OCI-LY3 (cell line): ENCODE results near the gene AQP12A.

Experiments used
- H2AFZ ChIP-seq: fragments of 200-600, 300-600 bp; shearing (Covaris generic); 2 replicates; pipeline ENCODE4 v1.6.0; 2014; ENCODE audit warnings: antibody characterized with exemption, low read depth, low read length
- H3K27ac ChIP-seq: fragments of 200-600, 300-600 bp; sonication (generic); 2 replicates; pipeline ENCODE4 v1.5.1; 2014; ENCODE audit warnings: mild to moderate bottlenecking, low read length, moderate library complexity, mixed read lengths
- H3K27me3 ChIP-seq: fragments of 200-600, 300-600 bp; sonication (generic); 2 replicates; pipeline ENCODE4 v1.6.1; 2014; ENCODE audit warnings: low read depth, low read length, mixed read lengths
- H3K36me3 ChIP-seq: fragments of 200-600, 300-600 bp; sonication (generic); replicated peaks from 2 replicates; pipeline ENCODE3; 2014; ENCODE audit warnings: low read depth, low read length, mixed read lengths
- H3K4me1 ChIP-seq: fragments of 300-600, 200-600 bp; sonication (generic); 2 replicates; pipeline ENCODE4 v1.6.1; 2014; ENCODE audit warnings: low read length, mixed read lengths
- H3K4me2 ChIP-seq: fragments of 200-600, 300-600 bp; sonication (generic); 2 replicates; pipeline ENCODE4 v1.6.1; 2014; ENCODE audit warnings: low read length, mixed read lengths
- H3K4me3 ChIP-seq: fragments of 300-600, 200-600 bp; sonication (generic); 2 replicates; pipeline ENCODE4 v1.5.1; 2014; ENCODE audit warnings: antibody characterized with exemption, mild to moderate bottlenecking, low read length, moderate library complexity
- H3K79me2 ChIP-seq: fragments of 300-600, 200-600 bp; shearing (Covaris generic); 2 replicates; pipeline ENCODE4 v1.6.1; 2014; ENCODE audit warnings: mild to moderate bottlenecking, low read length, mixed read lengths
- H3K9ac ChIP-seq: fragments of 300-600, 200-600 bp; shearing (Covaris generic); 2 replicates; pipeline ENCODE4 v1.6.0; 2014; ENCODE audit warnings: mild to moderate bottlenecking, low read length, moderate library complexity
- H3K9me3 ChIP-seq: fragments of 200-600, 300-600 bp; shearing (Covaris generic); 2 replicates; pipeline ENCODE4 v1.6.1; 2014; ENCODE audit warnings: low read length, mixed read lengths; ENCODE audit not compliant: insufficient read depth
- H4K20me1 ChIP-seq: fragments of 200-600, 300-600 bp; sonication (generic); 2 replicates; pipeline ENCODE4 v1.6.1; 2016; ENCODE audit warnings: low read length, mixed read lengths; ENCODE audit not compliant: insufficient read depth
- EZH2phosphoT487 ChIP-seq: fragments of 200-600 bp; shearing (Covaris generic); IDR thresholded peaks from 2 replicates; pipeline ENCODE4 v1.6.1; 2018; ENCODE audit warnings: antibody characterized with exemption, mixed run types, low read depth
- TF ChIP-seq, protein P1 (sequence below): fragments of 200-600, 300-600 bp; sonication (generic); IDR thresholded peaks from 2 replicates; pipeline ENCODE4 v1.5.1; 2014; ENCODE audit warnings: antibody characterized with exemption, low read length, low read depth

AQP12A gene

DNA sequence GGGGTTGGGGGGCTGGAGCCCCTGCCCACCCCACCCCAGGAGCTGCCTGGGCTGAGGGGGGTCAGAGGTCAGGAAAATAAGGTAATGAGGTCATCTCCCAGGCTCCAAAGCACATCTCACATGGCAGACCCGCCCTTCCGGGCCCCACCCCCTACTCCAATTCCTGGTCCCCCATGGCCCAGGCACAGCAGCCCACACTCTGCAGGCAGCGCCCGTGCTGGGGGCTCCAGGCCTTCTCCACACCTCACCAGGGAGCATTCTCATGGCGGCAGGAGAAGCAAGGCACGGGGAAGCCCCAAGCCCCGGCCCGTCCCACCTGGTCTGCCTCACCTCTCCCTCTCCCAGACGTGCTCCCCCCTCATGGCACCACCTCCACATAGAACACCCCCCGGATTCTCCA lies 43.8 kb downstream of the AQP12A start:
- H3K27ac ChIP-seq, result no peak overlapping the region
- no peaks in the 10 kb centered on the region for H3K4me1 ChIP-seq
- H3K4me2 ChIP-seq, result no peak overlapping the region
- no peak overlapping the region for H3K4me3 ChIP-seq
- no peaks in the 10 kb centered on the region for H3K9me3 ChIP-seq
- H3K79me2 ChIP-seq, result no peaks in the 10 kb centered on the region
- H3K9ac ChIP-seq, result no peak overlapping the region
- H3K27me3 ChIP-seq, result 0 out of 2 replicates have a peak, but pooled peaks cover 6% of the 10 kb centered on the region
- no peaks in the 10 kb centered on the region for H3K36me3 ChIP-seq
- no peak for TF ChIP-seq EZH2phosphoT487
- TF ChIP-seq, protein P1, sequence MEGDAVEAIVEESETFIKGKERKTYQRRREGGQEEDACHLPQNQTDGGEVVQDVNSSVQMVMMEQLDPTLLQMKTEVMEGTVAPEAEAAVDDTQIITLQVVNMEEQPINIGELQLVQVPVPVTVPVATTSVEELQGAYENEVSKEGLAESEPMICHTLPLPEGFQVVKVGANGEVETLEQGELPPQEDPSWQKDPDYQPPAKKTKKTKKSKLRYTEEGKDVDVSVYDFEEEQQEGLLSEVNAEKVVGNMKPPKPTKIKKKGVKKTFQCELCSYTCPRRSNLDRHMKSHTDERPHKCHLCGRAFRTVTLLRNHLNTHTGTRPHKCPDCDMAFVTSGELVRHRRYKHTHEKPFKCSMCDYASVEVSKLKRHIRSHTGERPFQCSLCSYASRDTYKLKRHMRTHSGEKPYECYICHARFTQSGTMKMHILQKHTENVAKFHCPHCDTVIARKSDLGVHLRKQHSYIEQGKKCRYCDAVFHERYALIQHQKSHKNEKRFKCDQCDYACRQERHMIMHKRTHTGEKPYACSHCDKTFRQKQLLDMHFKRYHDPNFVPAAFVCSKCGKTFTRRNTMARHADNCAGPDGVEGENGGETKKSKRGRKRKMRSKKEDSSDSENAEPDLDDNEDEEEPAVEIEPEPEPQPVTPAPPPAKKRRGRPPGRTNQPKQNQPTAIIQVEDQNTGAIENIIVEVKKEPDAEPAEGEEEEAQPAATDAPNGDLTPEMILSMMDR, result no peak
- H2AFZ ChIP-seq, result no peak overlapping the region
- H4K20me1 ChIP-seq, result no peaks in the 10 kb centered on the region

DNA sequence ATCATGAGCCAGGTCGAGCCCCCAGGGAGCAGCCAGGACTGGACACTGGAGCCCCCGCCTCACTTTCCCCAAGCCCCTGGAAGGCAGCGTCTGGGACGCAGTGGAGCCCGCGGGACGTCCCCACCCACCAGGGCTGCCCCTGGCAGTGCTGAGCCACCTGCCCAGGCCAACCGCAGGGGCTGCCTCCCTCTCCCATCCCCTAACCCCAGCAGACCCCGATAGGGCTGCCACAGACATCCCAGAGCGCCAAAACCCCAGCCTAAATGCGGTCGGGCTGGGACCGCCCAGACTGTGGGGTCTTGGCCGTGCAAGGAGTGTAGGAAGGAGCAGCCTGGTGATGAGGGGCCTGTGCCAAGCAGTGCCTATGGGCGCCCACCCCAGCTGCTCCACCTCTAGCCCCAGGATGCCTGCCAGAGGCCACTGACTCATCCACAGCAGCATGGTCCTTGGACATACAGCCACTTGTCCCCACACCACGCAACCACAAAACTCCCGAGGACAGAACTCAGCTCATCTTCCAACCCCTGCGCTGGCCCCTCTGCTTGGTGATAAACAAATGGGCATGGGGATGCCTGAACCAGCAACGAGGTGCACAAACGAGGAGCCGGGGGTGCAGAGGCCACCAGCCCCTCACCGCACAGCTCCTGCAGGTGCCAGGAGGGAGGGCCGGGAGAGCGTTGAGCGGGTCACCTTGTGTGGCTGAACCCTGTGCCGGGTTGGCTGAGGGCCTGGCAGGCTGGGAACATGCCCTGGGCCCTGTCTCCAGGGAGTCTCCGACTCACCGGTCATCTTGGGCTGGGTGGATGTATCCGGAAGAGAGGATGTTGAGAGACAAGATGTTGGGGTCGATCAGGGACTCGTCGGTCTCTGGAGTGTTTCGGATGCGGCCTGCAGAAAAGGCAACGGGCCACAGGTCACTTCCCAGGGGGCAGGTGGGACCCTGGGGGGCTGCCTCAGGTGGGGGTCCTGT lies 44.9 kb downstream of the AQP12A start:
- Histone ChIP-seq H4K20me1 (no peaks in the 10 kb centered on the region), H3K27ac (no peak overlapping the region), H3K79me2 (no peaks in the 10 kb centered on the region), H3K4me3 (no peak overlapping the region), H3K4me1 (no peaks in the 10 kb centered on the region), H3K9me3 (no peaks in the 10 kb centered on the region), H2AFZ (no peak overlapping the region), H3K4me2 (no peak overlapping the region), H3K36me3 (no peaks in the 10 kb centered on the region), H3K9ac (no peak overlapping the region), H3K27me3 (0 out of 2 replicates have a peak, but pooled peaks cover 6% of the 10 kb centered on the region)
- TF ChIP-seq EZH2phosphoT487, result no peak
- TF ChIP-seq, protein P1, result no peak

DNA sequence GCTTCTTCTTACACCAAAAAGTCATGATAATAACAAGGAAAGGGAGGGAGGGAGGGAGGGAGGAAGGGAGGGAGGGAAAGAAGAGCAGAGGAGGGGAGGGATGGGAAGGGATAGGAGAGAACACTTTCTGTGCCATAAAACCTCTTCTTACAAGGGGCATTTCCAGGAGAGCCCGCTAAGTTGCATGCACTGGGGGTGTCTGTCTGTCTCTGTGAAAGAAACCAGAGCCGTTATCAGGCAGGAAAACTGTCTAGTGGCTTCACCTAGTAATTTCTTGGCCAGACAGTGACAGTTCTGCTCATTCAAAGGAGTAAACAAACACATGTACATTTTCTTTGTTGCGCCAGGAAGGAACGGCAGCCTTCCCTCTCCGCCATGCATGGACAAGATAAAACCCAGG lies 45.8 kb downstream of the AQP12A start:
- H4K20me1 ChIP-seq, result no peaks in the 10 kb centered on the region
- no peak overlapping the region for H2AFZ ChIP-seq
- no peak overlapping the region for H3K27ac ChIP-seq
- no peaks in the 10 kb centered on the region for H3K79me2 ChIP-seq
- H3K36me3 ChIP-seq, result no peaks in the 10 kb centered on the region
- no peak overlapping the region for H3K4me3 ChIP-seq
- H3K9me3 ChIP-seq, result no peaks in the 10 kb centered on the region
- no peak overlapping the region for H3K9ac ChIP-seq
- no peak overlapping the region for H3K4me2 ChIP-seq
- no peaks in the 10 kb centered on the region for H3K4me1 ChIP-seq
- TF ChIP-seq, protein P1, result no peak
- no peak for TF ChIP-seq EZH2phosphoT487
- H3K27me3 ChIP-seq, result 0 out of 2 replicates have a peak, but pooled peaks cover 6% of the 10 kb centered on the region

DNA sequence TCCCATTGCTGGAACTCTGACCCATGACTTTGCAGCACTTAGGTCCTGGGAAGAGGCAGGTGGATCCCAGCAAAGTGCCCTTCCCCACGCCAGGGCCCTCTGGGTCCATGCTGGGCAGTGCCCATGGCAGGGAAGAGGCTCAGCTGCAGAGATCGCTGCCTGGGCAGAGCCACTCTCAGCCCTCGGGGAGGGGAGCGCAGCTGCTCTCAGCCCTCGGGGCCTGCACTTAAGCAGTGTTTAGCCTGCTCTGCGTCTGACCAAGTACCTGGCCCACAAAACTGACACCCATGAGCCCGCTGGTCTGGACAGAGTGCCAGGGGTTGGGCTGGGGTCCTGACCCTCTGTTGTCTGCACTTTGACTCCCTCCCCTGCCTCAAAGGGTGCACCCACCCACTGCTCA lies 46.3 kb downstream of the AQP12A start:
- no peaks in the 10 kb centered on the region for H3K4me1 ChIP-seq
- no peak overlapping the region for H3K9ac ChIP-seq
- H2AFZ ChIP-seq, result no peak overlapping the region
- no peak overlapping the region for H3K4me2 ChIP-seq
- no peaks in the 10 kb centered on the region for H4K20me1 ChIP-seq
- no peak overlapping the region for H3K27ac ChIP-seq
- no peaks in the 10 kb centered on the region for H3K79me2 ChIP-seq
- H3K9me3 ChIP-seq, result no peaks in the 10 kb centered on the region
- TF ChIP-seq, protein P1, result no peak
- TF ChIP-seq EZH2phosphoT487, result no peak
- no peak overlapping the region for H3K4me3 ChIP-seq
- no peaks in the 10 kb centered on the region for H3K36me3 ChIP-seq
- 0 out of 2 replicates have a peak, but pooled peaks cover 6% of the 10 kb centered on the region for H3K27me3 ChIP-seq
